GM12878 (cell line): Measurements from ENCODE around the gene GOLPH3. TPM values are rescaled to one million over a fixed set of nuclear protein-coding genes. Genes with fewer than 3 reads are reported as not detected.
A peak's percentile ranks its signal among the peaks of the same experiment; 100 is the strongest.

Experiments
- ATAC-seq: fragments of 200-7000 bp; cut with Tn5 transposase; 3 replicates; pipeline ENCODE4 v1.9.1; 2020; ENCODE audit warnings: mild to moderate bottlenecking, moderate library complexity
- BruUV-seq: library from RNA; stranded (reverse); fragments of 400-500 nt; replicated peaks from 2 replicates; lab custom pipeline; 2021; lab: Mats Ljungman, UMichigan
- CTCF ChIA-PET: fragments of 300-600 bp; sonication (Branson Sonifier 250); formaldehyde crosslinking; extraction: SDS; loops from one replicate; lab custom pipeline; 2021; ENCODE audit warnings: inconsistent platforms; lab: Yijun Ruan, JAX
- POLR2A ChIA-PET: fragments of 350-600 bp; formaldehyde crosslinking; extraction: SDS; loops from one replicate; lab custom pipeline; 2021; ENCODE audit warnings: inconsistent platforms; lab: Charles Lee
- RAD21 ChIA-PET: fragments of 300-600 bp; sonication (Branson Sonifier 250); formaldehyde crosslinking; loops from one replicate; lab custom pipeline; 2023; ENCODE audit warnings: antibody characterized with exemption; ENCODE audit not compliant: unreplicated experiment; lab: Charles Lee
- SMC1A ChIA-PET: fragments of 300-600 bp; sonication (Branson Sonifier 250); formaldehyde crosslinking; loops from one replicate; lab custom pipeline; 2023; ENCODE audit not compliant: unreplicated experiment, uncharacterized antibody; lab: Charles Lee
- DNase-seq: peaks from one replicate; pipeline ENCODE4 v3.0.0-alpha.2; 2011; ENCODE audit warnings: low read depth, low spot score
- FAIRE-seq: peaks from 3 replicates; lab custom pipeline; 2011; peaks lifted over from hg19 to GRCh38; lab: Jason Lieb, UNC
- H2AFZ ChIP-seq: 2 replicates; pipeline ENCODE4 v1.6.0; 2011; ENCODE audit warnings: low read depth, low read length, control low read depth; ENCODE audit not compliant: control insufficient read depth
- H3K27ac ChIP-seq: 2 replicates; pipeline ENCODE4 v1.5.1; 2011; ENCODE audit warnings: control low read depth; ENCODE audit not compliant: control insufficient read depth, insufficient read depth
- H3K27me3 ChIP-seq, 2 experiments: replicated peaks in 1 of 2; 2 replicates each; pipeline versions ENCODE4 v1.6.0 to v1.6.1; 2011; ENCODE audit warnings: low read length in 1 of 2; ENCODE audit not compliant: control insufficient read depth in 2 of 2, insufficient read depth in 2 of 2
- H3K36me3 ChIP-seq, 2 experiments: 2 replicates each; pipeline ENCODE4 v1.5.1; 2011; ENCODE audit warnings: low read length in 1 of 2; ENCODE audit not compliant: control insufficient read depth in 2 of 2, insufficient read depth in 2 of 2
- H3K4me1 ChIP-seq: 2 replicates; pipeline ENCODE4 v1.6.1; 2011; ENCODE audit warnings: mild to moderate bottlenecking, low read length, moderate library complexity, mixed read lengths; ENCODE audit not compliant: control insufficient read depth, insufficient read depth
- H3K4me2 ChIP-seq: 2 replicates; pipeline ENCODE4 v1.6.0; 2011; ENCODE audit warnings: control low read depth; ENCODE audit not compliant: control insufficient read depth, insufficient read depth
- H3K4me3 ChIP-seq: fragments of 200-600 bp; sonication (generic); 2 replicates; pipeline ENCODE4 v1.5.1; 2016
- H3K79me2 ChIP-seq: 2 replicates; pipeline ENCODE4 v1.6.0; 2011; ENCODE audit warnings: low read length; ENCODE audit not compliant: control insufficient read depth, insufficient read depth
- H3K9ac ChIP-seq: 2 replicates; pipeline ENCODE4 v1.8.0; 2011; ENCODE audit warnings: low read length, control low read depth, mixed read lengths; ENCODE audit not compliant: control insufficient read depth, insufficient read depth
- H3K9me3 ChIP-seq: replicated peaks from 3 replicates; pipeline ENCODE4 v1.5.1; 2011; ENCODE audit warnings: mild to moderate bottlenecking, low read length; ENCODE audit not compliant: control insufficient read depth, insufficient read depth
- H4K20me1 ChIP-seq: 2 replicates; pipeline ENCODE4 v1.6.0; 2011; ENCODE audit not compliant: control insufficient read depth, insufficient read depth
- EZH2 ChIP-seq: IDR thresholded peaks from 2 replicates; pipeline ENCODE4 v1.6.1; 2012; ENCODE audit warnings: low read depth, mild to moderate bottlenecking, control low read depth, inconsistent platforms, low read length, borderline replicate concordance; ENCODE audit not compliant: control insufficient read depth
- KDM1A ChIP-seq: fragments of 200-600 bp; sonication (generic); IDR thresholded peaks from 2 replicates; pipeline ENCODE4 v1.6.1; 2016; ENCODE audit warnings: borderline replicate concordance
- KLF5 ChIP-seq: fragments of 450-650 bp; IDR thresholded peaks from 2 replicates; pipeline ENCODE4 v1.6.1; 2014; ENCODE audit warnings: mild to moderate bottlenecking; ENCODE audit not compliant: partially characterized antibody
- NFYA ChIP-seq: IDR thresholded peaks from 2 replicates; pipeline ENCODE4 v1.6.1; 2011; ENCODE audit warnings: low read depth, mild to moderate bottlenecking, low read length, improper control_type of control experiment, borderline replicate concordance
- POLR2A ChIP-seq: IDR thresholded peaks from 2 replicates; pipeline ENCODE4 v1.6.1; 2011; ENCODE audit warnings: low read depth, mild to moderate bottlenecking, low read length
- SKIL ChIP-seq: fragments of 450-650 bp; IDR thresholded peaks from 2 replicates; pipeline ENCODE4 v1.6.1; 2017; ENCODE audit warnings: mild to moderate bottlenecking, low read depth, inconsistent platforms; ENCODE audit not compliant: poor library complexity, severe bottlenecking
- TCF7 ChIP-seq: IDR thresholded peaks from 2 replicates; pipeline ENCODE4 v1.6.1; 2014; ENCODE audit warnings: antibody characterized with exemption, borderline replicate concordance
- ZNF217 ChIP-seq: fragments of 450-650 bp; IDR thresholded peaks from 2 replicates; pipeline ENCODE4 v1.6.1; 2017; ENCODE audit warnings: antibody characterized with exemption, mild to moderate bottlenecking
- WGBS: methylation state at CpG from one replicate; pipeline ENCODE4 v1.1.6; 2016; ENCODE audit warnings: low lambda C conversion rate; ENCODE audit not compliant: insufficient replicate concordance, insufficient coverage; ENCODE audit errors: missing lambda C conversion rate; 5-methylcytosine and 5-hydroxymethylcytosine counted together
- in situ Hi-C: fragments of 300-500 bp; cut with MboI; formaldehyde crosslinking; loops from 9 replicates; pipeline ENCODE4 v1.14.3; 2018; ENCODE audit warnings: mixed read lengths
- intact Hi-C: fragments of 100-400 bp; cut with micrococcal nuclease; formaldehyde crosslinking; loops from one replicate; pipeline ENCODE4 v1.14.2; 2022; ENCODE audit not compliant: unreplicated experiment
- polyA plus RNA-seq, 11 experiments: library from polyadenylated mRNA; depleted of rRNA in 4 of 11; unstranded in 6 of 11; stranded (reverse) in 5 of 11; fragments of >200 nt; fragmentation: Nextera tagmentation in 4 of 11; fragmentation: Illumina TruSeq in 1 of 11; extraction: Ambion mirVana in 4 of 11; extraction: Trizol in 1 of 11; gene quantifications; 1 replicate in 1 of 11; 2 replicates in 10 of 11; pipeline versions ENCODE4 v1.2.1 to v1.2.3, GENCODE V29; 2011 to 2016; ENCODE audit warnings: inconsistent platforms in 2 of 11, missing spikeins in 2 of 11, low read depth in 1 of 11
- total RNA-seq, 4 experiments: library from RNA; depleted of rRNA in 3 of 4; stranded (reverse); fragments of >200 nt in 3 of 4; fragmentation: Illumina TruSeq in 1 of 4; extraction: Trizol in 1 of 4; gene quantifications; 2 replicates each; pipeline versions ENCODE4 v1.2.1 to v1.2.3, GENCODE V29; 2013 to 2021

GOLPH3 gene
- total and polyA plus RNA-seq, 10 of the 15 experiments (the other 5 are each of a cell fraction or from before 2014, with no cell fraction given): 14.0 to 79.7 (median 43.2) TPM

GRCh38 chr5:32197032-32197431 is 22.9 kb upstream of the GOLPH3 start:
- no TSS peak for BruUV-seq

More at GRCh38 chr5:32197032-32197431, 22.9 kb upstream of the GOLPH3 start:
- ChIA-PET CTCF (interaction anchor here (0.7 kb wide), 1 partner anchor 10 kb away, joined by 3 read pairs; no protein-coding TSS in a partner anchor), RAD21 (no interaction called here), POLR2A (no interaction called here)
- H2AFZ ChIP-seq: no peak overlapping the region
- no peaks in the 10 kb centered on the region for H3K9me3 ChIP-seq
- no peaks in the 10 kb centered on the region; a peak in 1 of 4 replicates for H3K27me3 ChIP-seq
- no peaks in the 10 kb centered on the region for H3K36me3 ChIP-seq
- no peak overlapping the region for H3K4me2 ChIP-seq
- no peak overlapping the region for H3K27ac ChIP-seq
- no peak overlapping the region for H3K4me3 ChIP-seq
- H3K9ac ChIP-seq: no peak overlapping the region
- 51% methylated on average over 6 of the region's 6 CpGs for WGBS
- TF ChIP-seq EZH2 (no peak), TCF7 (no peak), NFYA (no peak), POLR2A (no peak), SKIL (no peak), ZNF217 (no peak), KLF5 (no peak), KDM1A (no peak)
- TF ChIP-seq, all 136 proteins: peak for 0
- DNase-seq: no peak
- Histone ChIP-seq H3K4me1 (peaks cover 3% of the 10 kb centered on the region; the same call in 1 of the 2 replicates), H3K79me2 (no peaks in the 10 kb centered on the region), H4K20me1 (no peaks in the 10 kb centered on the region)
- peak; percentile 35 for FAIRE-seq
- in situ Hi-C loops (no loop called here), intact Hi-C loops (no loop called here)
- SMC1A ChIA-PET: no interaction called here
- no peak for ATAC-seq
